HUES48 (cell line): ENCODE measurements around the gene CTF1.

Source experiments
- H3K27ac ChIP-seq: one replicate; pipeline ENCODE4 v1.7.0; 2013; ENCODE audit warnings: low read depth, low read length, inconsistent platforms
- H3K27me3 ChIP-seq: 2 replicates; pipeline ENCODE4 v1.6.1; 2013; ENCODE audit warnings: mild to moderate bottlenecking, low read length; ENCODE audit not compliant: control insufficient read depth, insufficient read depth
- H3K36me3 ChIP-seq: 2 replicates; pipeline ENCODE4 v1.6.1; 2013; ENCODE audit warnings: low read length; ENCODE audit not compliant: control insufficient read depth, insufficient read depth
- H3K4me1 ChIP-seq: 2 replicates; pipeline ENCODE4 v1.6.1; 2013; ENCODE audit warnings: mild to moderate bottlenecking, low read length; ENCODE audit not compliant: control insufficient read depth, insufficient read depth
- H3K4me3 ChIP-seq: 2 replicates; pipeline ENCODE4 v1.5.1; 2013; ENCODE audit warnings: mild to moderate bottlenecking, low read depth, low read length
- H3K9ac ChIP-seq: 2 replicates; pipeline ENCODE4 v1.6.1; 2013; ENCODE audit warnings: mild to moderate bottlenecking, low read depth, low read length, moderate library complexity
- H3K9me3 ChIP-seq: 2 replicates; pipeline ENCODE4 v1.6.1; 2013; ENCODE audit warnings: low read length; ENCODE audit not compliant: control insufficient read depth, insufficient read depth

The CTF1 gene

GRCh38 chr16:30899794-30900193 is 3.4 kb downstream of the CTF1 start:
- Histone ChIP-seq H3K36me3 (no peaks in the 10 kb centered on the region), H3K4me1 (peaks cover 8% of the 10 kb centered on the region), H3K27ac (no peak overlapping the region), H3K9me3 (no peaks in the 10 kb centered on the region), H3K9ac (no peak overlapping the region), H3K27me3 (peaks cover 11% of the 10 kb centered on the region), H3K4me3 (no peak overlapping the region)

GRCh38 chr16:30900588-30900987 is 4.2 kb downstream of the CTF1 start:
- peaks cover 6% of the 10 kb centered on the region for H3K4me1 ChIP-seq
- no peak overlapping the region for H3K27ac ChIP-seq
- H3K27me3 ChIP-seq: 0 out of 2 replicates have a peak, but pooled peaks cover 4% of the 10 kb centered on the region
- no peaks in the 10 kb centered on the region for H3K36me3 ChIP-seq
- H3K4me3 ChIP-seq: no peak overlapping the region
- H3K9me3 ChIP-seq: no peaks in the 10 kb centered on the region
- H3K9ac ChIP-seq: no peak overlapping the region

GRCh38 chr16:30901201-30902028 is 5.0 kb downstream of the CTF1 start:
- H3K4me1 ChIP-seq: no peaks in the 10 kb centered on the region
- 0 out of 2 replicates have a peak, but pooled peaks cover 4% of the 10 kb centered on the region for H3K27me3 ChIP-seq
- no peaks in the 10 kb centered on the region for H3K36me3 ChIP-seq
- H3K9ac ChIP-seq: no peak overlapping the region
- H3K9me3 ChIP-seq: no peaks in the 10 kb centered on the region
- peak overlapping the region; percentile 66; the same call in 1 of the 2 replicates for H3K4me3 ChIP-seq
- H3K27ac ChIP-seq: no peak overlapping the region

GRCh38 chr16:30902029-30902972 is 5.9 kb downstream of the CTF1 start:
- Histone ChIP-seq H3K4me1 (no peaks in the 10 kb centered on the region), H3K4me3 (peak overlapping the region; percentile 66), H3K27ac (peak overlapping the region; percentile 26), H3K36me3 (no peaks in the 10 kb centered on the region), H3K9ac (peak overlapping the region; percentile 61; the same call in 1 of the 2 replicates), H3K9me3 (no peaks in the 10 kb centered on the region), H3K27me3 (0 out of 2 replicates have a peak, but pooled peaks cover 4% of the 10 kb centered on the region)

GRCh38 chr16:30903002-30903401 is 6.6 kb downstream of the CTF1 start:
- Histone ChIP-seq H3K27me3 (0 out of 2 replicates have a peak, but pooled peaks cover 4% of the 10 kb centered on the region), H3K9ac (no peak overlapping the region), H3K27ac (no peak overlapping the region), H3K36me3 (no peaks in the 10 kb centered on the region), H3K4me1 (no peaks in the 10 kb centered on the region), H3K9me3 (no peaks in the 10 kb centered on the region), H3K4me3 (no peak overlapping the region)

- Histone ChIP-seq H3K4me3 (no peak overlapping the region), H3K36me3 (no peaks in the 10 kb centered on the region), H3K9ac (no peak overlapping the region), H3K27ac (no peak overlapping the region), H3K4me1 (no peaks in the 10 kb centered on the region), H3K27me3 (0 out of 2 replicates have a peak, but pooled peaks cover 4% of the 10 kb centered on the region), H3K9me3 (no peaks in the 10 kb centered on the region)
Measured at GRCh38 chr16:30903596-30903995, 7.2 kb downstream of the CTF1 start.

GRCh38 chr16:30904114-30904780 is 7.8 kb downstream of the CTF1 start:
- Histone ChIP-seq H3K4me1 (no peaks in the 10 kb centered on the region), H3K27me3 (0 out of 2 replicates have a peak, but pooled peaks cover 4% of the 10 kb centered on the region), H3K27ac (no peak overlapping the region), H3K9ac (no peak overlapping the region), H3K9me3 (no peaks in the 10 kb centered on the region), H3K36me3 (no peaks in the 10 kb centered on the region), H3K4me3 (no peak overlapping the region)

- Histone ChIP-seq H3K36me3 (no peaks in the 10 kb centered on the region), H3K27ac (no peak overlapping the region), H3K4me3 (no peak overlapping the region), H3K9ac (no peak overlapping the region), H3K9me3 (no peaks in the 10 kb centered on the region), H3K27me3 (no peaks in the 10 kb centered on the region), H3K4me1 (peaks cover 12% of the 10 kb centered on the region)
Measured at GRCh38 chr16:30907064-30907463, 10.7 kb downstream of the CTF1 start.

- Histone ChIP-seq H3K27me3 (no peaks in the 10 kb centered on the region), H3K9ac (0 out of 2 replicates have a peak overlapping the region, but pooled peaks have one; percentile 1)
Measured at GRCh38 chr16:30910427-30911029, 14.1 kb downstream of the CTF1 start.

GRCh38 chr16:30912794-30913412 is 16.5 kb downstream of the CTF1 start:
- no peaks in the 10 kb centered on the region for H3K36me3 ChIP-seq
- H3K9me3 ChIP-seq: no peaks in the 10 kb centered on the region
- no peaks in the 10 kb centered on the region for H3K27me3 ChIP-seq
- no peak overlapping the region for H3K4me3 ChIP-seq
- H3K4me1 ChIP-seq: peaks cover 12% of the 10 kb centered on the region
- no peak overlapping the region for H3K9ac ChIP-seq
- H3K27ac ChIP-seq: no peak overlapping the region

More at GRCh38 chr16:30910427-30911029, 14.1 kb downstream of the CTF1 start:
- no peaks in the 10 kb centered on the region for H3K9me3 ChIP-seq
- no peak overlapping the region for H3K4me3 ChIP-seq
- no peaks in the 10 kb centered on the region for H3K36me3 ChIP-seq
- H3K27ac ChIP-seq: no peak overlapping the region
- H3K4me1 ChIP-seq: peaks cover 12% of the 10 kb centered on the region
